H1 (cell line): Measurements from ENCODE around the gene ATP1A3.

ENCODE experiments used
- CHD2 ChIP-seq: IDR thresholded peaks from 2 replicates; pipeline ENCODE4 v1.6.1; 2012; ENCODE audit warnings: low read length, improper control_type of control experiment
- CTCF ChIP-seq, 3 experiments: IDR thresholded peaks; 1 replicate in 2 of 3; 2 replicates in 1 of 3; pipeline versions ENCODE4 v1.5.1 to v1.6.1; 2011; ENCODE audit warnings: low read length in 3 of 3, mild to moderate bottlenecking in 3 of 3, inconsistent platforms in 2 of 3, low read depth in 1 of 3, moderate library complexity in 1 of 3; ENCODE audit not compliant: insufficient read depth in 1 of 3; ENCODE audit errors: control extremely low read depth in 1 of 3
- E2F6 ChIP-seq: IDR thresholded peaks from 2 replicates; pipeline ENCODE4 v1.6.1; 2012; ENCODE audit warnings: inconsistent platforms
- EP300 ChIP-seq, 2 experiments: IDR thresholded peaks; 1 replicate in 1 of 2; 2 replicates in 1 of 2; pipeline ENCODE4 v1.6.1; 2011 to 2012; ENCODE audit warnings: low read depth in 2 of 2, low read length in 2 of 2, mild to moderate bottlenecking in 2 of 2, borderline replicate concordance in 1 of 2, inconsistent platforms in 1 of 2, moderate library complexity in 1 of 2
- JUN ChIP-seq: IDR thresholded peaks from 2 replicates; pipeline ENCODE4 v1.6.1; 2011; ENCODE audit warnings: low read depth, mild to moderate bottlenecking, improper control_type of control experiment, low read length
- KDM1A ChIP-seq: fragments of 200-600, 300-600 bp; sonication (generic); IDR thresholded peaks from 2 replicates; pipeline ENCODE4 v1.7.1; 2016; ENCODE audit warnings: mild to moderate bottlenecking, low read length, borderline replicate concordance
- MAX ChIP-seq: IDR thresholded peaks from 2 replicates; pipeline ENCODE4 v1.6.1; 2012; ENCODE audit warnings: inconsistent platforms
- POLR2A ChIP-seq, 2 experiments: IDR thresholded peaks; 1 replicate in 1 of 2; 2 replicates in 1 of 2; pipeline ENCODE4 v1.6.1; 2011; ENCODE audit warnings: low read depth in 2 of 2, low read length in 2 of 2, mild to moderate bottlenecking in 2 of 2; ENCODE audit errors: control extremely low read depth in 1 of 2
- POLR2AphosphoS5 ChIP-seq: IDR thresholded peaks from 2 replicates; pipeline ENCODE4 v1.6.1; 2011; ENCODE audit warnings: low read depth, low read length
- RNF2 ChIP-seq: fragments of 200-900, 300-1000 bp; sonication (generic); IDR thresholded peaks from 2 replicates; pipeline ENCODE4 v1.7.1; 2016; ENCODE audit warnings: borderline replicate concordance, low read depth, mild to moderate bottlenecking, antibody characterized with exemption, low read length; ENCODE audit not compliant: poor library complexity, severe bottlenecking; ENCODE audit errors: missing control alignments

- TF ChIP-seq POLR2AphosphoS5 (no peak), POLR2A (IDR thresholded peaks at IDR 0.05; ENCODE audit: control extremely low read depth in 1 of 2, low read depth in 2 of 2, low read length in 2 of 2) (no peak), E2F6 (no peak), JUN (no peak), MAX (no peak), CTCF (IDR thresholded peaks at IDR 0.05; ENCODE audit: control extremely low read depth in 1 of 3, insufficient read depth in 1 of 3, low read depth in 1 of 3, low read length in 3 of 3) (no peak), KDM1A (no peak), RNF2 (no peak), CHD2 (no peak), EP300 (IDR thresholded peaks at IDR 0.05; ENCODE audit: borderline replicate concordance in 1 of 2, low read depth in 2 of 2, low read length in 2 of 2) (no peak)
Measured at GRCh38 chr19:41995959-41996797, 2.1 kb upstream of the ATP1A3 start.
